Panc1 (cell line): ENCODE data around the gene ADAMTS4. TPM values are rescaled to one million over a fixed set of nuclear protein-coding genes. Genes with fewer than 3 reads are reported as not detected.

Experiments
- ATAC-seq: fragments of 200-7000 bp; cut with Tn5 transposase; 2 replicates; pipeline ENCODE4 v1.9.1; 2020; ENCODE audit warnings: mild to moderate bottlenecking, moderate library complexity
- BruUV-seq: library from RNA; stranded (reverse); fragments of 400-500 nt; replicated peaks from 2 replicates; lab custom pipeline; 2021; lab: Mats Ljungman, UMichigan
- CTCF ChIA-PET: fragments of 300-600 bp; sonication (Branson Sonifier 250); formaldehyde crosslinking; loops from one replicate; lab custom pipeline; 2022; ENCODE audit warnings: antibody characterized with exemption; lab: Charles Lee
- POLR2A ChIA-PET: fragments of 300-600 bp; sonication (Branson Sonifier 250); formaldehyde crosslinking; loops from one replicate; lab custom pipeline; 2022; ENCODE audit warnings: antibody characterized with exemption; lab: Charles Lee
- DNase-seq: peaks from one replicate; pipeline ENCODE4 v3.0.0-alpha.2; 2010; ENCODE audit warnings: low read depth, low spot score
- H3K27ac ChIP-seq: 2 replicates; pipeline ENCODE4 v1.5.1; 2011; ENCODE audit warnings: mild to moderate bottlenecking, low read length, inconsistent platforms
- H3K27me3 ChIP-seq: fragments of 200-500 bp; sonication (Bioruptor generic); 2 replicates; pipeline ENCODE4 v1.6.0; 2014; ENCODE audit warnings: low read length, inconsistent platforms; ENCODE audit not compliant: control insufficient read depth, insufficient read depth
- H3K36me3 ChIP-seq: fragments of 200-500 bp; sonication (Bioruptor generic); 2 replicates; pipeline ENCODE4 v1.5.1; 2014; ENCODE audit warnings: inconsistent platforms, mild to moderate bottlenecking, low read length, moderate library complexity; ENCODE audit not compliant: control insufficient read depth, insufficient read depth
- H3K4me1 ChIP-seq: 2 replicates; pipeline ENCODE4 v1.5.1; 2011; ENCODE audit warnings: inconsistent platforms, mild to moderate bottlenecking, low read length, moderate library complexity; ENCODE audit not compliant: control insufficient read depth, insufficient read depth
- H3K4me3 ChIP-seq, 2 experiments: 2 replicates each; pipeline ENCODE4 v1.5.1; 2011 to 2012; ENCODE audit warnings: low read depth in 2 of 2, low read length in 2 of 2, mild to moderate bottlenecking in 2 of 2, inconsistent platforms in 1 of 2, moderate library complexity in 1 of 2
- H3K9me3 ChIP-seq: fragments of 200-500 bp; sonication (Bioruptor generic); 2 replicates; pipeline ENCODE4 v1.5.1; 2014; ENCODE audit warnings: low read depth, mild to moderate bottlenecking, inconsistent platforms, low read length, moderate library complexity; ENCODE audit not compliant: control insufficient read depth, insufficient read depth
- POLR2AphosphoS5 ChIP-seq: IDR thresholded peaks from 2 replicates; pipeline ENCODE4 v1.6.1; 2012; ENCODE audit warnings: mild to moderate bottlenecking, low read depth, low read length, moderate library complexity
- SIN3A ChIP-seq: IDR thresholded peaks from 2 replicates; pipeline ENCODE4 v1.6.1; 2012; ENCODE audit warnings: low read depth, mild to moderate bottlenecking, low read length, moderate library complexity, borderline replicate concordance; ENCODE audit not compliant: insufficient read depth
- TCF7L2 ChIP-seq: IDR thresholded peaks from 2 replicates; pipeline ENCODE4 v1.6.1; 2011; ENCODE audit warnings: mild to moderate bottlenecking, low read depth, low read length, inconsistent platforms
- in situ Hi-C: cut with HindIII; loops from 2 replicates; pipeline ENCODE4 v1.10.0; 2016; ENCODE audit warnings: low sequenced_read_pairs, low pct_unique_long_range_greater_than_20kb
- intact Hi-C: fragments of 100-400 bp; cut with micrococcal nuclease; formaldehyde crosslinking; loops from one replicate; pipeline ENCODE4 v1.10.0; 2022; ENCODE audit not compliant: unreplicated experiment
- total RNA-seq: library from RNA; stranded (reverse); gene quantifications from one replicate; pipeline ENCODE4 v1.2.1, GENCODE V29; 2021; ENCODE audit not compliant: unreplicated experiment
- TF ChIP-seq, protein P1 (sequence below), 2 experiments: IDR thresholded peaks; 2 replicates each; pipeline ENCODE4 v1.6.1; 2011 to 2012; ENCODE audit warnings: low read depth in 2 of 2, control low read depth in 1 of 2, low read length in 1 of 2, mild to moderate bottlenecking in 1 of 2, moderate library complexity in 1 of 2; ENCODE audit not compliant: insufficient read depth in 1 of 2
- TF ChIP-seq, protein P2 (sequence below): fragments of 450-650 bp; IDR thresholded peaks from 2 replicates; pipeline ENCODE4 v1.5.1; 2017; ENCODE audit warnings: mild to moderate bottlenecking

The ADAMTS4 gene
- total RNA-seq, 1 experiment from 2014 or later, result 0.26 TPM

DNA sequence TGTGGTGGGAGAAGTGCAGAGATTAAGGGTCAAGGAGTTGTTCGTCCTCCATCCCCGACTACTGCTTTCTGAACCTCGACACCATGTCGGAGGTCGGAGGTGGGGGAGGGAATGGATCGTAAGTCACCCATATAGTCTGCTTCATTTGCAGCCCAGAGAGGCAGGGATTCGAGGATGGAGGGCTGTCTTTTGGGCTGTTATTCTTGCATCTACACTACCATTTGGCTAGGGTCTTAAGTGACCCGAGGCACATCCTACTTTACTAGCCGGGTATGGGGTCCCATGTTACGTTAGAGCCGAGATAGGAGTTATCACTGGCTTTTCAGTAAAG is 39.0 kb downstream of the ADAMTS4 start:
- ChIA-PET CTCF (no interaction called here), POLR2A (no interaction called here)
- Histone ChIP-seq H3K27me3 (no peaks in the 10 kb centered on the region), H3K9me3 (no peaks in the 10 kb centered on the region), H3K27ac (peak overlapping the region; percentile 91), H3K4me1 (peaks cover 23% of the 10 kb centered on the region), H3K4me3 (peak overlapping the region; percentile 82 to 90), H3K36me3 (peaks cover 11% of the 10 kb centered on the region)
- TF ChIP-seq, protein P1, sequence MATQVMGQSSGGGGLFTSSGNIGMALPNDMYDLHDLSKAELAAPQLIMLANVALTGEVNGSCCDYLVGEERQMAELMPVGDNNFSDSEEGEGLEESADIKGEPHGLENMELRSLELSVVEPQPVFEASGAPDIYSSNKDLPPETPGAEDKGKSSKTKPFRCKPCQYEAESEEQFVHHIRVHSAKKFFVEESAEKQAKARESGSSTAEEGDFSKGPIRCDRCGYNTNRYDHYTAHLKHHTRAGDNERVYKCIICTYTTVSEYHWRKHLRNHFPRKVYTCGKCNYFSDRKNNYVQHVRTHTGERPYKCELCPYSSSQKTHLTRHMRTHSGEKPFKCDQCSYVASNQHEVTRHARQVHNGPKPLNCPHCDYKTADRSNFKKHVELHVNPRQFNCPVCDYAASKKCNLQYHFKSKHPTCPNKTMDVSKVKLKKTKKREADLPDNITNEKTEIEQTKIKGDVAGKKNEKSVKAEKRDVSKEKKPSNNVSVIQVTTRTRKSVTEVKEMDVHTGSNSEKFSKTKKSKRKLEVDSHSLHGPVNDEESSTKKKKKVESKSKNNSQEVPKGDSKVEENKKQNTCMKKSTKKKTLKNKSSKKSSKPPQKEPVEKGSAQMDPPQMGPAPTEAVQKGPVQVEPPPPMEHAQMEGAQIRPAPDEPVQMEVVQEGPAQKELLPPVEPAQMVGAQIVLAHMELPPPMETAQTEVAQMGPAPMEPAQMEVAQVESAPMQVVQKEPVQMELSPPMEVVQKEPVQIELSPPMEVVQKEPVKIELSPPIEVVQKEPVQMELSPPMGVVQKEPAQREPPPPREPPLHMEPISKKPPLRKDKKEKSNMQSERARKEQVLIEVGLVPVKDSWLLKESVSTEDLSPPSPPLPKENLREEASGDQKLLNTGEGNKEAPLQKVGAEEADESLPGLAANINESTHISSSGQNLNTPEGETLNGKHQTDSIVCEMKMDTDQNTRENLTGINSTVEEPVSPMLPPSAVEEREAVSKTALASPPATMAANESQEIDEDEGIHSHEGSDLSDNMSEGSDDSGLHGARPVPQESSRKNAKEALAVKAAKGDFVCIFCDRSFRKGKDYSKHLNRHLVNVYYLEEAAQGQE (IDR thresholded peaks at IDR 0.05; ENCODE audit: insufficient read depth in 1 of 2, low read depth in 2 of 2, low read length in 1 of 2), result no peak
- TF ChIP-seq, protein P2, sequence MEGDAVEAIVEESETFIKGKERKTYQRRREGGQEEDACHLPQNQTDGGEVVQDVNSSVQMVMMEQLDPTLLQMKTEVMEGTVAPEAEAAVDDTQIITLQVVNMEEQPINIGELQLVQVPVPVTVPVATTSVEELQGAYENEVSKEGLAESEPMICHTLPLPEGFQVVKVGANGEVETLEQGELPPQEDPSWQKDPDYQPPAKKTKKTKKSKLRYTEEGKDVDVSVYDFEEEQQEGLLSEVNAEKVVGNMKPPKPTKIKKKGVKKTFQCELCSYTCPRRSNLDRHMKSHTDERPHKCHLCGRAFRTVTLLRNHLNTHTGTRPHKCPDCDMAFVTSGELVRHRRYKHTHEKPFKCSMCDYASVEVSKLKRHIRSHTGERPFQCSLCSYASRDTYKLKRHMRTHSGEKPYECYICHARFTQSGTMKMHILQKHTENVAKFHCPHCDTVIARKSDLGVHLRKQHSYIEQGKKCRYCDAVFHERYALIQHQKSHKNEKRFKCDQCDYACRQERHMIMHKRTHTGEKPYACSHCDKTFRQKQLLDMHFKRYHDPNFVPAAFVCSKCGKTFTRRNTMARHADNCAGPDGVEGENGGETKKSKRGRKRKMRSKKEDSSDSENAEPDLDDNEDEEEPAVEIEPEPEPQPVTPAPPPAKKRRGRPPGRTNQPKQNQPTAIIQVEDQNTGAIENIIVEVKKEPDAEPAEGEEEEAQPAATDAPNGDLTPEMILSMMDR, result no peak
- TF ChIP-seq POLR2AphosphoS5 (no peak), SIN3A (no peak), TCF7L2 (no peak)
- BruUV-seq, result no TSS peak
- in situ Hi-C loops (no loop called here), intact Hi-C loops (no loop called here)
- DNase-seq (no peak), ATAC-seq (no peak)

DNA sequence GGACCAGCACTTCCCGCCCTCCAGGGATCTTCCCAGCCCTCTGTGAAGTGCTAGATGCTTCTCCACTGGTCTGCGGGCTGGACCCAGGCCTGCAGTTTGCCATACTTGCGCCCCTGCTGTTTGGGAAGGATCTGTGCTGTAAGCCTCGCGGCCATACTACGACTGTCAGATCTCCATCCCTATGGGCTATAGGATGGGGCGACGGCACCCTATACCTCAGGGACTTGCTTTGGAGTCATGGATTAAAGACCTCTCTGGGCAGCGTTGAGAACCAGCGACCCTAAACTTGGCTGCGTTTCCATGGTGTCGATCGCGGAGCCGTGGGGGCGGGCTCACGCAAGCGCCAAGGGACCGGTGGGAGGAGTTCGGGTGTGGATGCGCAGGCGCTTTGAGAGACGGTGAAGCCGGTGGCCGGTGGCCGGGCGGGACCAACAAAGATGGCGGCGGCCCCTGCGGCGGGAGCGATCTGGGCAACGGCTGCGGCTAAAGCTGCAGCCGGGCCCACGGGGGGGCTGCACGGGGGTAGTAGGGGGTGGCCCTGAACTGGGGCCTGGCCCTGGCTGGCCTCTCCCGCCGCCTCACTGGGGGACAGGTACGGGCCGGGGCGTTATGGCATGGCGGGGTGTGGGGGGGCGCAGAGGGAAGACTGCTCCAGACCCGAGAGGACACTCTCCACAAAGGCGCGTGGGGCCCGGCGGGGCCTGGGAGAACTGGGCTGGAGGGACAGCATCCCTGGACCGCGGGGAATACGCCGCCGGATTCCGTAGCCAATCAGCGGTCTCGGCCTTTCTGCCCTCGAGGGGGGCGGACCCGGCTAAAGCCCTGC is 39.6 kb downstream of the ADAMTS4 start, which contains the start of gene USP21:
TSS of gene USP21 (plus strand) at position 414 of the 826 bp plus-strand sequence. CDS start 1,141 bp downstream, outside the sequence.
- Histone ChIP-seq H3K4me1 (peaks cover 22% of the 10 kb centered on the region), H3K27me3 (no peaks in the 10 kb centered on the region), H3K27ac (peak within 1 kb of the TSS; percentile 91), H3K36me3 (peaks cover 11% of the 10 kb centered on the region), H3K4me3 (peak within 1 kb of the TSS; percentile 82 to 90), H3K9me3 (no peaks in the 10 kb centered on the region)
- peak; percentile 96 for ATAC-seq
- in situ Hi-C loops (no loop called here), intact Hi-C loops (no loop called here)
- peak; percentile 69 for DNase-seq
- TF ChIP-seq POLR2AphosphoS5 (peak; percentile 83), SIN3A (0 out of 2 replicates have a peak, but pooled peaks have one; percentile 33), TCF7L2 (no peak)
- TF ChIP-seq, protein P2, result peak; percentile 47; the same call in 1 of the 2 replicates
- ChIA-PET POLR2A (no interaction called here), CTCF (no interaction called here)
- BruUV-seq, result TSS peak; percentile 10
